Right cardiac atrium (tissue), 5 donors: ENCODE data around the gene ATP11A. TPM values are rescaled to one million over a fixed set of nuclear protein-coding genes. Genes with fewer than 3 reads are reported as not detected.
A peak's percentile ranks its signal among the peaks of the same experiment; 100 is the strongest.
"Not testable (repeated sequence)": the region's sequence is repeated elsewhere in the genome, so short reads cannot be mapped to it uniquely, and the experiment has no call there.

Source experiments
- ATAC-seq, 2 donors: fragments of 200-7000 bp; cut with Tn5 transposase; one replicate each; pipeline versions ENCODE4 v1.8.0 to v1.9.1; 2020; ENCODE audit warnings: moderate library complexity in 2 of 2, mild to moderate bottlenecking in 1 of 2
- DNase-seq, 3 donors: peaks; one replicate each; pipeline ENCODE4 v3.0.0-alpha.2; 2020
- H3K27ac ChIP-seq: one replicate; pipeline ENCODE4 v1.5.1; 2013; ENCODE audit warnings: mild to moderate bottlenecking, low read length, control low read depth, moderate library complexity
- H3K27me3 ChIP-seq: one replicate; pipeline ENCODE4 v1.6.1; 2013; ENCODE audit not compliant: control insufficient read depth, insufficient read depth
- H3K4me1 ChIP-seq: one replicate; pipeline ENCODE4 v1.6.1; 2013; ENCODE audit warnings: low read length; ENCODE audit not compliant: control insufficient read depth, insufficient read depth
- H3K4me3 ChIP-seq: one replicate; pipeline ENCODE4 v1.5.1; 2013; ENCODE audit warnings: low read length, control low read depth
- H3K9me3 ChIP-seq: one replicate; pipeline ENCODE4 v1.6.1; 2013; ENCODE audit warnings: low read length; ENCODE audit not compliant: control insufficient read depth
- WGBS: extraction: QIAGEN DNeasy Blood & Tissue Kit; methylation state at CpG from one replicate; pipeline ENCODE4 v1.1.7; 2013; 5-methylcytosine and 5-hydroxymethylcytosine counted together
- intact Hi-C, 4 donors: fragments of 100-400 bp; cut with DNase I; formaldehyde crosslinking; loops; one replicate each; pipeline versions ENCODE4 v1.11.0 to v1.14.0; 2022 to 2023
- polyA plus RNA-seq: library from polyadenylated mRNA; stranded (reverse); fragments of 200-250 nt; gene quantifications from one replicate; pipeline ENCODE4 v1.2.3, GENCODE V29; 2013
- total RNA-seq, 4 donors: library from RNA; stranded (reverse); fragmentation: NEBNext Ultra II Directional; extraction: Animal tissue kit (Norgen Biotek cat#: 25700); gene quantifications; one replicate each; pipeline ENCODE4 v1.2.1, GENCODE V29; 2021
- donor health status: healthy with polysubstance abuse.
- donor health status: DM: no; HTN: yes; CAD: no.
- donor health status: DM: no; HTN: no; CAD: no.
- donor health status: DM: no; HTN: yes; CAD: no; lungs with severe emphysema.
- donor health status: DM: yes; HTN: yes; CAD: no.

ATP11A gene
- total and polyA plus RNA-seq, 5 donors, result 19.5 to 100 (median 83.4) TPM

GRCh38 chr13:112854321-112854720 is 164.5 kb downstream of the ATP11A start:
- no peak overlapping the region for H3K27ac ChIP-seq
- H3K4me1 ChIP-seq, result no peaks in the 10 kb centered on the region
- no peaks in the 10 kb centered on the region for H3K9me3 ChIP-seq
- WGBS, result 95% methylated on average over 25 of the region's 25 CpGs
- H3K27me3 ChIP-seq, result no peaks in the 10 kb centered on the region
- no peak overlapping the region for H3K4me3 ChIP-seq
- no peak for ATAC-seq
- intact Hi-C loops, result no loop called here
- no peak for DNase-seq

GRCh38 chr13:112855859-112856258 is 166.0 kb downstream of the ATP11A start:
- no peak for DNase-seq
- Histone ChIP-seq H3K27ac (no peak overlapping the region), H3K9me3 (no peaks in the 10 kb centered on the region), H3K4me3 (no peak overlapping the region), H3K4me1 (no peaks in the 10 kb centered on the region), H3K27me3 (no peaks in the 10 kb centered on the region)
- 84% methylated on average over 21 of the region's 21 CpGs for WGBS
- intact Hi-C loops, result no loop called here
- no peak for ATAC-seq

GRCh38 chr13:112857914-112858490 is 168.2 kb downstream of the ATP11A start:
- Histone ChIP-seq H3K4me1 (no peaks in the 10 kb centered on the region), H3K4me3 (no peak overlapping the region), H3K9me3 (no peaks in the 10 kb centered on the region), H3K27me3 (no peaks in the 10 kb centered on the region), H3K27ac (no peak overlapping the region)
- ATAC-seq (no peak), DNase-seq (no peak)
- intact Hi-C loops, result no loop called here
- WGBS, result 95% methylated on average over 20 of the region's 20 CpGs

GRCh38 chr13:112859128-112859816 is 169.4 kb downstream of the ATP11A start:
- Histone ChIP-seq H3K9me3 (no peaks in the 10 kb centered on the region), H3K4me1 (no peaks in the 10 kb centered on the region), H3K27ac (no peak overlapping the region), H3K27me3 (no peaks in the 10 kb centered on the region), H3K4me3 (no peak overlapping the region)
- ATAC-seq (peak; percentile 36 to 51), DNase-seq (no peak)
- intact Hi-C loops, result no loop called here
- 87% methylated on average over 22 of the region's 22 CpGs for WGBS

GRCh38 chr13:112859817-112860190 is 170.0 kb downstream of the ATP11A start:
- Histone ChIP-seq H3K27me3 (no peaks in the 10 kb centered on the region), H3K9me3 (no peaks in the 10 kb centered on the region), H3K4me3 (no peak overlapping the region), H3K27ac (no peak overlapping the region), H3K4me1 (no peaks in the 10 kb centered on the region)
- intact Hi-C loops, result no loop called here
- WGBS, result 48% methylated on average over 7 of the region's 7 CpGs
- DNase-seq (no peak), ATAC-seq (peak; percentile 62 to 78)

GRCh38 chr13:112861876-112862615 is 172.2 kb downstream of the ATP11A start:
- 90% methylated on average over 32 of the region's 32 CpGs for WGBS
- no peak overlapping the region for H3K4me3 ChIP-seq
- no peak for DNase-seq
- intact Hi-C loops, result no loop called here
- ATAC-seq, result no peak
- no peak overlapping the region for H3K27ac ChIP-seq
- no peaks in the 10 kb centered on the region for H3K27me3 ChIP-seq
- H3K4me1 ChIP-seq, result no peaks in the 10 kb centered on the region
- H3K9me3 ChIP-seq, result no peaks in the 10 kb centered on the region

GRCh38 chr13:112863356-112863755 is 173.5 kb downstream of the ATP11A start:
- 96% methylated on average over 17 of the region's 17 CpGs for WGBS
- DNase-seq, result not testable (repeated sequence)

GRCh38 chr13:112865478-112865877 is 175.6 kb downstream of the ATP11A start:
- WGBS, result 95% methylated on average over 14 of the region's 14 CpGs
- H3K9me3 ChIP-seq, H3K27me3 ChIP-seq, intact Hi-C loops, H3K4me1 ChIP-seq, DNase-seq, H3K4me3 ChIP-seq, H3K27ac ChIP-seq, ATAC-seq: not testable (repeated sequence)

More at GRCh38 chr13:112863356-112863755, 173.5 kb downstream of the ATP11A start:
- H3K4me3 ChIP-seq, intact Hi-C loops, H3K27me3 ChIP-seq, H3K9me3 ChIP-seq, ATAC-seq, H3K27ac ChIP-seq, H3K4me1 ChIP-seq: not testable (repeated sequence)

GRCh38 chr13:112867301-112867711 is 177.5 kb downstream of the ATP11A start:
- intact Hi-C loops, result no loop called here
- H3K27me3 ChIP-seq, result no peaks in the 10 kb centered on the region
- WGBS, result 92% methylated on average over 18 of the region's 18 CpGs
- no peak overlapping the region for H3K27ac ChIP-seq
- ATAC-seq (no peak), DNase-seq (no peak)
- H3K9me3 ChIP-seq, result no peaks in the 10 kb centered on the region
- H3K4me3 ChIP-seq, result no peak overlapping the region
- H3K4me1 ChIP-seq, result no peaks in the 10 kb centered on the region

GRCh38 chr13:112868308-112868707 is 178.5 kb downstream of the ATP11A start:
- WGBS, result 94% methylated on average over 5 of the region's 5 CpGs
- intact Hi-C loops, result no loop called here
- Histone ChIP-seq H3K4me1 (no peaks in the 10 kb centered on the region), H3K9me3 (no peaks in the 10 kb centered on the region), H3K27me3 (no peaks in the 10 kb centered on the region), H3K4me3 (no peak overlapping the region), H3K27ac (no peak overlapping the region)
- DNase-seq (no peak), ATAC-seq (no peak)
